HG02885 (cell line): ENCODE data around the gene TNKS2.
"Not testable (repeated sequence)": the region's sequence is repeated elsewhere in the genome, so short reads cannot be mapped to it uniquely, and the experiment has no call there.

Source experiments
- ATAC-seq: cut with Tn5 transposase; IDR thresholded peaks from one replicate; pipeline ENCODE4 v1.9.1; 2021; ENCODE audit warnings: mild to moderate bottlenecking; ENCODE audit not compliant: unreplicated experiment, poor library complexity

Gene TNKS2

DNA sequence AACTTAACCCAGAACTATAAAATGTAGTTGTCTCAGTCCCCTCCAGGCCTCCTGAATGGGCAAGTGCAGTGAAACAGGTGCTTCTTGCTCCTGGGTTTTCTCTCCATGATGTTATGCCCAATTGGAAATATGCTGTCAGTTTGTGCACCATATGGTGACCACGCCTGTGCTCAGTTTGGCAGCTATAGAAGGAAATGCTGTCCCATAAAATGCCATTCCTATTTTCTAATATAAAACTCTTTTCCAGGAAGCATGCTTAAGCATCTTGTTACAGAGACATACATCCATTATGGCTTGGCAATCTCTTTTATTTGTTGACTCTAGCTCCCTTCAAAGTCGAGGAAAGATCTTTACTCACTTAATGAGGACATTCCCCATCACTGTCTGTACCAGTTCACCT, 65.9 kb downstream of the TNKS2 start:
- ATAC-seq, result no peak

DNA sequence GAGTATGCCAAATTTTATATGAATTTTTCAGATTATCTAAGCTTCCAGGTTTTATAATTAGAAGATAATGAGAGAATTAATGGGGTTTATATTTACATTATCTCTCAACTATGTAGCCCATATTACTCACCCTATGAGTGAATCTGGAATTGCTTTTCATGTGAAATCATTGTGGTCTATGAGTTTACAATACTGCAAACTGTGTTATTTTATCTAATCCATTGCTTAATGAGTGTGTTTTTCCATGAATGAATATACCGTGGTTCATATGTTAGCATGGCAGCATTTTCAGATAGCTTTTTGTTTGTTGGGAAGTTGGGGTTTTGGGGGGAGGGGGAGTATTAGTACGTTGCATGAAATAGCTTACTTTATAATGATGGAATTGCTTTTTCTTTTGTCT, 66.5 kb downstream of the TNKS2 start:
- no peak for ATAC-seq

GRCh38 chr10:91865562-91866081, 67.4 kb downstream of the TNKS2 start:
- no peak for ATAC-seq

DNA sequence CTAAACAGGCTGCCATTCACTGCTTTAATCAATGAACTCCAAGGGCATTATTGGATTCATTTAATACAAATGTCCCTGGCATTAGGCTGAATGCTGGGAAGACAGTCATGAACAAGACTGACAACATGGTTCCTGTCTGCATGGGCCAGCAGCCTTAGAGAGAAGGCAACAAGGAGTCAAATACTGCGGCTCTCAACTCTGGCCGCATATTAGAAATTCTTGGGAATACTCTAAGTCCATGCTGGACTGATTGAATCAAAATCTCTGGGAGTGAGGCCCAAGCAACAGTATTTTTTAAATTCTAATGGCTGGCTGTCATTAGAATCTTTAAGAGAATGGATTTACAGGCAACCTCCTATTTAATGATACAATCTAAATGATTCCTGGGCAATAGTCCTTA, 76.9 kb downstream of the TNKS2 start:
- no peak for ATAC-seq

GRCh38 chr10:91875779-91876178, 77.6 kb downstream of the TNKS2 start:
- no peak for ATAC-seq

DNA sequence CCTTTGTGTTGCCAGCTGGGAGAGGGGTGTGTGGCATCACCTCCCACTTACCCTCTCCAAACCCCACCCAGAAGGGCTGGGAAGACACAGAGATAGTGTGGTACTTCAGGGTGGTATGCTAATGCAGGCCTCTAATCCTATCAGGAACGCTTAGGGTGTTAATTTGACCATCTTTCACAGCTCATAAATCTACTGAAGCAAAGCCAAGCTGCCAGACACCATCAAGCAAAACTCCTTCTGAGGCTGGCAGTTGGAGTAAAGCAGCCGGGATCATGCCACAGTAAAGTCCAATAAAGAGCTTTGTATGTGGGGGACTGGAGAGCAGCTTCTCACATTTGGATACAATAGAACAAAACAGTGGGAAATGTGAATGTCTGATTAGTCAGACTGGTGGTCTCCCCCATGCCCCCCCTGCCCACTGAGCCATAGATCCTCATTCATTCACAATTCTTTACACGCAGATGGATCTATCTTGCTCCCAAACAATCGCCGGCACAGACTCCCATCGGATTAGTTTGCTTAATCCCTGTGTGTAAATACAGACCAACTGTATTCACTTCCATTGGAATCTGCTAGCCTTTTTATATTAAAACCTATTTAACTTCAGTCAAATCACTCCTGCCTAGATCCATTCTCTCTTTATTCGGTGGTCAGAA, 81.4 kb downstream of the TNKS2 start:
- no peak for ATAC-seq

DNA sequence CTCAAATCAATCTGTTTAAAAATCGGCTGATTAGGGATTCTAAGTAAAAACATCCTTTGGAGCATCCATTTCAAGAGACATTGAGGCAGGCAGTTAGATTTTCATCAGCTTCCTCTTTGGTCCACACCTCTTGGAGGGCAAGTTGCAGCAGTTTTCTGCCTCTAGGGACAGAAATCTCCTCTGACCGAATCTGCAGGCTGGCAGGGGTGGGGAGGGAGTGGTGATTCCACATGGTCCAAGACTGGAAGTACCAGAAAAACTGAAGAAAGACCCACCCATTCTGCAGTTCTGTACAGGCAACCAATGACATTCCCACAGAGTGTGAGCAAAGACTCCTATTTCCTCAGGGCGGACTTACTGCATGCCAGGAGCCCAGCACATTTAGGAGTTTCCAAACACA, 82.1 kb downstream of the TNKS2 start:
- no peak for ATAC-seq

DNA sequence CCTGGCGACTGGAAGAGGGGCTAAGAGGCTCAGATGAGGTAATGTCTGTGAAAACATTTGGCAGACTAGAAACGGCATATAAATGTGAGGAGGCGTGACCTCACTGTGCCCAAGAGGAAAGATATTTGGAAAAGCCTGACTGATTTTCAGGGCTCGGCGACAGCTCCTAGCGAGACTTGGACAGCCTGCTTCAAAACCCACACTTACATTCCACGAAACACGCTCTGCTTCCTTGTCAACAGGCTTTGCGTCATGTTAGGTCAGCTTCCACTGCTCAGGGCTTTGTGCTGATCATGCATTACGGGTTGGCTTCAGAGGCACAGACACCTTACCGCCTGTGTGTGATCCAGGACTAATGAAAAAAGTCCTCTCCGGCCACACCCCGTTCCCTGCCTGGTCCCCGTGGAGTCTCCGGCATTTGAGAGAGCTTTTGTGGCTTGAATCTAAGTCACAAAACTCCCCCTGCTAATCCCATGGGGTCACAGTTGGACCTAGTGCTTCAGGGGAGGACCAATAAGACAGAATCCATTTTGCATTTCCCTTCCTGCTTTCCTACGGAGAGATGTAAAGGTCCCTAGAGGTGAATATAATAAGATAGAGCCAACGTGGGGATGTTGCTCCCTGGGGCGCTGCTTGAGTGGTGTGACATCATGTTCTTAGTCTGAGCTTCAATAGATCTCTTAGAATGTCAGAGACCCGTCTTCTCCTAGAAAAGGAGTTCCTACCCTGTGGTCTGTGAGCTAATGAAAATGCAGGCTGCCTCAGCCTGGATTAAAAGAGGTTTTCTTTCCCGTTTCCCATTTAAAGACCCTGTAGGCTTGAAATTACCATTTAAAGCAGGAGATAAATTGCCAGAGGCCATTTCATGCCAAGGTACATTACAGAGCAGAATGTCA, 85.6 kb downstream of the TNKS2 start:
- no peak for ATAC-seq

DNA sequence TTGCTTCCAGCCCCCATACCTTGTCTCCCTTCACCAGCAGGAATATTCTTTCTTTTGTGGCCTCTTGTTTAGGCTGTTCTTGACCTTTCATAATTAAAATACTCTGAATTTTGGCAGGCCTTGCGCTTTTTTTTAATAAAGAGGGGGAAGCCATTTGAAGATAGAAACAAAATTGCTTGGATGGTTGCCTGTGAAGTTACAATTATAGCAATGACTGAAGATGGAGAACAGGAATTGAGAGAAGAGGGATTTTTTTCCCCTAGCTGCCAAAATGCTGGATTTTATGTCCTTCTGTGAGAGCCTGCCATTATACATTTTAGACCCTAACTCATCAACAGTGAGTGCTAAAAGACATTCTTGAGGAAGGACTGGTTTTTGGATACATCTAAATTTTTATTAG, 86.3 kb downstream of the TNKS2 start:
- no peak for ATAC-seq

DNA sequence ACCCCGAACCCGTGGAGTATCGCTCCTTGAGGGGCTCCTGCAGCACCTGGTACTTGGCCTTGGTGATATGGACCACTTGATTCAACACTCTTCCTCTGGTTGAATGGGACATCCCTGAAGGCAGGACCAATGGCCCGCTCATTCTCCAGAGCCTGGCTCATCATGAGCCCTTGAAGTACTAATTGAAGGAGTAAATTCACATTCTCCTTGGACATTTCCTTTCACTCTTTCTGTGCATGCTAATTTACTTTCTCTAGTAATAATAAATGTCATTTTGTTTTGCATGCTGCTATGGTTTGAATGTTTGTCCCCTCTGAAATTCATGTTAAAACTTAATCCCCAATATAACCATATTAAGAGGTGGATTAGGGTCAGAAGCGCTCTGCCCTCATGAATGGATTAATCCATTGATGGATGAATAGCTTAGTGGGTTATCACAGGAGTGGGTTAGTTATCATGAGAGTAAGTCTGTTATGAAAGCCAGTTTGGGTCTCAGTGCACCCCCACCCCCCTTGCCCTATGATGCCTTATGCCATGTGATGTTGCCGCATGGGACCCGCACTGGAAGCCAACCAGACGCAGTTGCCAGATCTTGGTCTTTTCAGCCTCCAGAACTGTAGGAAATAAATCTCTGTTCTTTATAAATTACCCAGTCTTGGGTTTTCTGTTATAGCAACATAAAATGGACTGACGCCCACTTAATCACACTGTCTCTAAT, 87.3 kb downstream of the TNKS2 start:
- ATAC-seq, result no peak

GRCh38 chr10:91886954-91887271, 88.7 kb downstream of the TNKS2 start:
- ATAC-seq, result no peak

GRCh38 chr10:91887272-91888076, 89.2 kb downstream of the TNKS2 start:
- peak; percentile 58 for ATAC-seq

DNA sequence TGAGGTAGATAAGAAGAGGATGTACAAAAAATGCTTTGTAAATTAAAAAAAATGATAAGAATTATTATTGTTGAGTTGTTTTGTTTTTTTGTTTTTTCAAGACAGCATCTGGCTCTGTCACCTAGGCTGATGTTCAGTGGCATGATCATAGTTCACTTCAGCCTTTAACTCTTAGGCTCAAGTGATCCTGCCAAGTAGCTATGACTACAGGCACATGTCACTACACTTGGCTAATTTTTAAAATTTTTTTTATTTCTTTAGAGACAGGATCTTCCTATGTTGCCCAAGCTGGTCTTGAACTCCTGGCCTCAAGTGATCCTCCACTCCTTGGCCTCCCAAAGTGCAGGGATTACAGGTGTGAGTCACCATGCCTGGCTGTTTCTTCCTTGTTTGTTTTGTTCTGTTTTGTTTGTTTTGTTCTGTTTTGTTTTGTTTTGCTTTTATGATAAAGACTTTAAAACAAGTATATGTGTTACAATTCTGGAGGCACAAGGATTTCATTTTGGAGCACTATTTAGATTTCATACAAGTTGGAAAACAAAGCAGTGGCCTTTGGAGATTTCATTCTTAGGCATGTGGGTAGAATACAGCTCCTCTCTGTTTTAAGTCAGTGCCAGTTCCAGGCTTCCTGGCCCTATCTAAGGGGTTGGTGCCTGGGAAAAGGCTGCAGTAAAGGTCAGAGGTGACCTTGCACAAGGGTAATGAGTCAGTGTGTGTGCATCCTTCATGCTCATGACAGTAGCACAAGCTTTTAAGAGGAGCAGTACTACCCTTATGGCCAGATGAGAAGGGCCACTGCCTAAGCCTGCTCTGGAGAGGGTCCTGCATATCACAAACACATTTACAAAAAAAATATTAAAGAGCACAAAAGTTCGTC, 93.1 kb downstream of the TNKS2 start:
- ATAC-seq, result no peak

GRCh38 chr10:91893051-91893450, 94.8 kb downstream of the TNKS2 start:
- ATAC-seq, result no peak

GRCh38 chr10:91894261-91894685, 96.0 kb downstream of the TNKS2 start:
- not testable (repeated sequence) for ATAC-seq

DNA sequence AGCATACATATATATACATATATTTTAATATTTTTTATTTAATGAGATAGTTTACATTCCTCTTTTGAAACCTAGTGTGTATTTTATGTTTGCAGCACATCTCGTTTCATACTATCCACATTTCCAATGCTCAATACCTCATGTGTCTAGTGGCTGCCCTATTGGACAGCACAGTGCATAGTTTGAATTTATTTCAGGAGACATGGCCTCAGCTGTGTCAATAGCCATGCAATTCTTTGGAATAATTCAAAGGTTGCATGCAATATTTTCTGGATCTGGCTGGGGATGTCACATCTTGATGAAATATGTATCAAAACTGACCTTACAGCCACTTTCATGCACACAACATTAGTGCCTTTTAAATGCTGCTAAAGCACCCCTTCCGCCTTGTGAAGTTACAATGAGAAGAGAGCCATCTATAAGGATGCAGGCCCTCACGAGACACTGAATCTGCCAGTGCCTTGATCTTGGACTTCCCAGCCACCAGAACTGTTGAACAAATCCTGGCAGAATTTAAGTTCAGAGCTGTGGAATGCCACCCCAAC, 98.1 kb downstream of the TNKS2 start:
- ATAC-seq, result no peak

DNA sequence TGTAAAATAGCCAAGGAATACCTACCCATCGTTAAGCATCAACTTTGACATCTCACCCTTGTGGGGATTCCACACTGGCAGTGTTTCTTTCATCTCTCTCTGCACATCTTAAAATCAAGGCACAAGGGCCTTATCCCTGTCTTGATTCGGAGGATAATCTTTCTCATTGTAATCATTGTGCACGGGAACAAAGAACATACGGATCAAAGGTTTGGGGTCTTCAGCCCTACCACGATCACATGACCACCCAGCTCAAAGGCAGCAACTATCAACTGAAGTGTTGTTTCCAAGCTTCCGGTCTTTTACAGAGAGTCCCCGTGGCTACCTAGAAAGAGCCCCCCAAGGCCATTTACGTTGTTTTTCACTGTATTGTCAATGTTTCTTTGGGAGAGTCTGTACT, 99.2 kb downstream of the TNKS2 start:
- ATAC-seq, result no peak

GRCh38 chr10:91901784-91902677, 103.8 kb downstream of the TNKS2 start:
- no peak for ATAC-seq
